Panc1 (cell line): ENCODE data around the gene SCYL1. TPM values are rescaled to one million over a fixed set of nuclear protein-coding genes. Genes with fewer than 3 reads are reported as not detected.
A peak's percentile ranks its signal among the peaks of the same experiment; 100 is the strongest.

ENCODE experiments used
- ATAC-seq: fragments of 200-7000 bp; cut with Tn5 transposase; 2 replicates; pipeline ENCODE4 v1.9.1; 2020; ENCODE audit warnings: mild to moderate bottlenecking, moderate library complexity
- BruUV-seq: library from RNA; stranded (reverse); fragments of 400-500 nt; replicated peaks from 2 replicates; lab custom pipeline; 2021; lab: Mats Ljungman, UMichigan
- CTCF ChIA-PET: fragments of 300-600 bp; sonication (Branson Sonifier 250); formaldehyde crosslinking; loops from one replicate; lab custom pipeline; 2022; ENCODE audit warnings: antibody characterized with exemption; lab: Charles Lee
- POLR2A ChIA-PET: fragments of 300-600 bp; sonication (Branson Sonifier 250); formaldehyde crosslinking; loops from one replicate; lab custom pipeline; 2022; ENCODE audit warnings: antibody characterized with exemption; lab: Charles Lee
- DNase-seq: peaks from one replicate; pipeline ENCODE4 v3.0.0-alpha.2; 2010; ENCODE audit warnings: low read depth, low spot score
- H3K27ac ChIP-seq: 2 replicates; pipeline ENCODE4 v1.5.1; 2011; ENCODE audit warnings: mild to moderate bottlenecking, low read length, inconsistent platforms
- H3K27me3 ChIP-seq: fragments of 200-500 bp; sonication (Bioruptor generic); 2 replicates; pipeline ENCODE4 v1.6.0; 2014; ENCODE audit warnings: low read length, inconsistent platforms; ENCODE audit not compliant: control insufficient read depth, insufficient read depth
- H3K36me3 ChIP-seq: fragments of 200-500 bp; sonication (Bioruptor generic); 2 replicates; pipeline ENCODE4 v1.5.1; 2014; ENCODE audit warnings: inconsistent platforms, mild to moderate bottlenecking, low read length, moderate library complexity; ENCODE audit not compliant: control insufficient read depth, insufficient read depth
- H3K4me1 ChIP-seq: 2 replicates; pipeline ENCODE4 v1.5.1; 2011; ENCODE audit warnings: inconsistent platforms, mild to moderate bottlenecking, low read length, moderate library complexity; ENCODE audit not compliant: control insufficient read depth, insufficient read depth
- H3K4me3 ChIP-seq, 2 experiments: 2 replicates each; pipeline ENCODE4 v1.5.1; 2011 to 2012; ENCODE audit warnings: low read depth in 2 of 2, low read length in 2 of 2, mild to moderate bottlenecking in 2 of 2, inconsistent platforms in 1 of 2, moderate library complexity in 1 of 2
- H3K9me3 ChIP-seq: fragments of 200-500 bp; sonication (Bioruptor generic); 2 replicates; pipeline ENCODE4 v1.5.1; 2014; ENCODE audit warnings: low read depth, mild to moderate bottlenecking, inconsistent platforms, low read length, moderate library complexity; ENCODE audit not compliant: control insufficient read depth, insufficient read depth
- CTCF ChIP-seq: fragments of 450-650 bp; IDR thresholded peaks from 2 replicates; pipeline ENCODE4 v1.5.1; 2017; ENCODE audit warnings: mild to moderate bottlenecking
- POLR2AphosphoS5 ChIP-seq: IDR thresholded peaks from 2 replicates; pipeline ENCODE4 v1.6.1; 2012; ENCODE audit warnings: mild to moderate bottlenecking, low read depth, low read length, moderate library complexity
- SIN3A ChIP-seq: IDR thresholded peaks from 2 replicates; pipeline ENCODE4 v1.6.1; 2012; ENCODE audit warnings: low read depth, mild to moderate bottlenecking, low read length, moderate library complexity, borderline replicate concordance; ENCODE audit not compliant: insufficient read depth
- TCF7L2 ChIP-seq: IDR thresholded peaks from 2 replicates; pipeline ENCODE4 v1.6.1; 2011; ENCODE audit warnings: mild to moderate bottlenecking, low read depth, low read length, inconsistent platforms
- in situ Hi-C: cut with HindIII; loops from 2 replicates; pipeline ENCODE4 v1.10.0; 2016; ENCODE audit warnings: low sequenced_read_pairs, low pct_unique_long_range_greater_than_20kb
- intact Hi-C: fragments of 100-400 bp; cut with micrococcal nuclease; formaldehyde crosslinking; loops from one replicate; pipeline ENCODE4 v1.10.0; 2022; ENCODE audit not compliant: unreplicated experiment
- total RNA-seq: library from RNA; stranded (reverse); gene quantifications from one replicate; pipeline ENCODE4 v1.2.1, GENCODE V29; 2021; ENCODE audit not compliant: unreplicated experiment
- TF ChIP-seq, protein P1 (sequence below), 2 experiments: IDR thresholded peaks; 2 replicates each; pipeline ENCODE4 v1.6.1; 2011 to 2012; ENCODE audit warnings: low read depth in 2 of 2, control low read depth in 1 of 2, low read length in 1 of 2, mild to moderate bottlenecking in 1 of 2, moderate library complexity in 1 of 2; ENCODE audit not compliant: insufficient read depth in 1 of 2

SCYL1 gene
- total RNA-seq, 1 experiment from 2014 or later = 117 TPM

DNA sequence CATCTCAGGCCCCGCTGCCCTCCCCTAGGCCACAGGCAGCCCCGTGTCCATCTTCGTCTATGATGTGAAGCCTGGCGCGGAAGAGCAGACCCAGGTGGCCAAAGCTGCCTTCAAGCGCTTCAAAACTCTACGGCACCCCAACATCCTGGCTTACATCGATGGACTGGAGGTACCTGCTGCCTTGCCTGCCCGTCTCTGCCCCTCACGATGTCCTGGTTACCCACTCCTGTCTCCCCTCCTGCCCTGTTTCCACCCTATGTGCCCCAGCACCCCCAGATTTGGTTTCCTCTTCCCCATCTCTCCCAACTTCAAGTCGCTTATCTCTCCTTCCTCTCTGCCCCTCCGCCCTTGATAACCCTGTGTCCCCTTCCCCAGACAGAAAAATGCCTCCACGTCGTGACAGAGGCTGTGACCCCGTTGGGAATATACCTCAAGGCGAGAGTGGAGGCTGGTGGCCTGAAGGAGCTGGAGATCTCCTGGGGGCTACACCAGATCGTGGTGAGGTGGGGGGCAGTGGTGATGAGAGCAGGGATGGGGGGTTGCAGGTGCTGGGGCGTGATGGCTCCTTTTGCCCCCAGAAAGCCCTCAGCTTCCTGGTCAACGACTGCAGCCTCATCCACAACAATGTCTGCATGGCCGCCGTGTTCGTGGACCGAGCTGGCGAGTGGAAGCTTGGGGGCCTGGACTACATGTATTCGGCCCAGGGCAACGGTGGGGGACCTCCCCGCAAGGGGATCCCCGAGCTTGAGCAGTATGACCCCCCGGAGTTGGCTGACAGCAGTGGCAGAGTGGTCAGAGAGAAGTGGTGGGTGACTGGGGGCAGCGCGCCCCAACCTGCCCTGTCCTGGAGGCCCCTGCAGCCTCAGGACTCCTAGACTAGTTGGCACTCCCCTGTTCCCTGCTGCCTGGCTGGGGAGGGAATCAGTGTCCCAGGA is 930 bp downstream of the SCYL1 start:
- Histone ChIP-seq H3K27ac (peak overlapping the region; percentile 78), H3K4me1 (peaks cover 5% of the 10 kb centered on the region; the same call in 1 of the 2 replicates), H3K9me3 (no peaks in the 10 kb centered on the region), H3K27me3 (no peaks in the 10 kb centered on the region), H3K36me3 (peaks cover 6% of the 10 kb centered on the region; the same call in 1 of the 2 replicates), H3K4me3 (peak overlapping the region; percentile 70 to 77)
- ATAC-seq = no peak
- TF ChIP-seq POLR2AphosphoS5 (no peak), TCF7L2 (no peak), CTCF (no peak), SIN3A (no peak)
- TF ChIP-seq, protein P1, sequence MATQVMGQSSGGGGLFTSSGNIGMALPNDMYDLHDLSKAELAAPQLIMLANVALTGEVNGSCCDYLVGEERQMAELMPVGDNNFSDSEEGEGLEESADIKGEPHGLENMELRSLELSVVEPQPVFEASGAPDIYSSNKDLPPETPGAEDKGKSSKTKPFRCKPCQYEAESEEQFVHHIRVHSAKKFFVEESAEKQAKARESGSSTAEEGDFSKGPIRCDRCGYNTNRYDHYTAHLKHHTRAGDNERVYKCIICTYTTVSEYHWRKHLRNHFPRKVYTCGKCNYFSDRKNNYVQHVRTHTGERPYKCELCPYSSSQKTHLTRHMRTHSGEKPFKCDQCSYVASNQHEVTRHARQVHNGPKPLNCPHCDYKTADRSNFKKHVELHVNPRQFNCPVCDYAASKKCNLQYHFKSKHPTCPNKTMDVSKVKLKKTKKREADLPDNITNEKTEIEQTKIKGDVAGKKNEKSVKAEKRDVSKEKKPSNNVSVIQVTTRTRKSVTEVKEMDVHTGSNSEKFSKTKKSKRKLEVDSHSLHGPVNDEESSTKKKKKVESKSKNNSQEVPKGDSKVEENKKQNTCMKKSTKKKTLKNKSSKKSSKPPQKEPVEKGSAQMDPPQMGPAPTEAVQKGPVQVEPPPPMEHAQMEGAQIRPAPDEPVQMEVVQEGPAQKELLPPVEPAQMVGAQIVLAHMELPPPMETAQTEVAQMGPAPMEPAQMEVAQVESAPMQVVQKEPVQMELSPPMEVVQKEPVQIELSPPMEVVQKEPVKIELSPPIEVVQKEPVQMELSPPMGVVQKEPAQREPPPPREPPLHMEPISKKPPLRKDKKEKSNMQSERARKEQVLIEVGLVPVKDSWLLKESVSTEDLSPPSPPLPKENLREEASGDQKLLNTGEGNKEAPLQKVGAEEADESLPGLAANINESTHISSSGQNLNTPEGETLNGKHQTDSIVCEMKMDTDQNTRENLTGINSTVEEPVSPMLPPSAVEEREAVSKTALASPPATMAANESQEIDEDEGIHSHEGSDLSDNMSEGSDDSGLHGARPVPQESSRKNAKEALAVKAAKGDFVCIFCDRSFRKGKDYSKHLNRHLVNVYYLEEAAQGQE (IDR thresholded peaks at IDR 0.05; ENCODE audit: insufficient read depth in 1 of 2, low read depth in 2 of 2, low read length in 1 of 2) = no peak
- ChIA-PET POLR2A (interaction anchor here (0.5 to 0.8 kb wide), 4 partner anchors 15 to 238 kb away, joined by 3 to 7 read pairs (median 3); no protein-coding TSS in a partner anchor), CTCF (interaction anchor here (0.6 kb wide), 3 partner anchors 27 to 253 kb away, joined by 3 to 8 read pairs (median 7); no protein-coding TSS in a partner anchor)
- in situ Hi-C loops = no loop called here
- intact Hi-C loops = no loop called here
- DNase-seq = no peak
- BruUV-seq = TSS peak; percentile 65

GRCh38 chr11:65526744-65527143 is 1.9 kb downstream of the SCYL1 start:
- intact Hi-C loops = no loop called here
- no peak for ATAC-seq
- ChIA-PET POLR2A (no interaction called here), CTCF (interaction anchor here (0.7 kb wide), 1 partner anchor 11 kb away, joined by 10 read pairs; no protein-coding TSS in a partner anchor)
- in situ Hi-C loops = no loop called here
- Histone ChIP-seq H3K27me3 (no peaks in the 10 kb centered on the region), H3K9me3 (no peaks in the 10 kb centered on the region), H3K4me1 (peaks cover 5% of the 10 kb centered on the region; the same call in 1 of the 2 replicates), H3K27ac (no peak overlapping the region), H3K36me3 (peaks cover 6% of the 10 kb centered on the region; the same call in 1 of the 2 replicates), H3K4me3 (no peak overlapping the region)
- TF ChIP-seq, protein P1 (IDR thresholded peaks at IDR 0.05; ENCODE audit: insufficient read depth in 1 of 2, low read depth in 2 of 2, low read length in 1 of 2) = no peak
- no peak for TF ChIP-seq TCF7L2
- BruUV-seq = no TSS peak
- DNase-seq = no peak
